ENCODE results near the gene NIPSNAP2. TPM values are rescaled to one million over a fixed set of nuclear protein-coding genes. Genes with fewer than 3 reads are reported as not detected.

The NIPSNAP2 gene
- polyA plus RNA-seq, 2 donors, result 15.6 to 21.6 TPM

DNA sequence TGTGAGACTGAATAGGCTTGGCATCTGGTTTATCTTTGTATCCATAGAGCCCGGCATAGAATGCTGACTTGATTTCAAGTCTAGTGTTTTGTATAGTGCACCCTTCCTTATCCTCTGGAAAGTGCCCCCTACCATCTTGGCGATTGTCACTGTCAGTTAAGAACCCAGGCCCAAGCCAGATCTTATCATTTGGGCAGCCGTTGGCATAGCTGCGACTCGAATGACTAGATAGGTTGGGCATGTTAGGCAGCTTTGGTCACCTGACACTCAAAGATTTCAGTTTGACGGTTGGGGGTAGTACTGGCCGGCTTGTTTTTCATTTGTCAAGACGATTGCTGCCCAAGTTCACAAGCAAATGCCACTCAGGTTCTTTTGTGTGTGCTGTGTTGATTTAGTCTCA, 6.6 kb downstream of the NIPSNAP2 start:
- Histone ChIP-seq H3K36me3 (ENCODE audit: control insufficient read depth in 2 of 2, insufficient read depth in 2 of 2, low read length in 1 of 2) (peaks cover 0 to 3% of the 10 kb centered on the region in 2 donors), H3K27me3 (ENCODE audit: control insufficient read depth in 1 of 2, insufficient read depth in 2 of 2, low read length in 2 of 2) (no peaks in the 10 kb centered on the region), H3K4me3 (ENCODE audit: low read depth in 1 of 2, low read length in 2 of 2) (no peak overlapping the region), H3K27ac (ENCODE audit: low read depth in 2 of 2, low read length in 1 of 2) (no peak overlapping the region), H3K9me3 (ENCODE audit: control insufficient read depth in 2 of 2, insufficient read depth in 1 of 2, low read depth in 1 of 2, low read length in 1 of 2) (no peaks in the 10 kb centered on the region), H3K4me1 (ENCODE audit: control insufficient read depth in 2 of 2, insufficient read depth in 2 of 2, low read length in 1 of 2) (no peaks in the 10 kb centered on the region)
- 61 to 69% methylated on average over 8 of the region's 8 CpGs for whole genome bisulfite sequencing, 2 donors

DNA sequence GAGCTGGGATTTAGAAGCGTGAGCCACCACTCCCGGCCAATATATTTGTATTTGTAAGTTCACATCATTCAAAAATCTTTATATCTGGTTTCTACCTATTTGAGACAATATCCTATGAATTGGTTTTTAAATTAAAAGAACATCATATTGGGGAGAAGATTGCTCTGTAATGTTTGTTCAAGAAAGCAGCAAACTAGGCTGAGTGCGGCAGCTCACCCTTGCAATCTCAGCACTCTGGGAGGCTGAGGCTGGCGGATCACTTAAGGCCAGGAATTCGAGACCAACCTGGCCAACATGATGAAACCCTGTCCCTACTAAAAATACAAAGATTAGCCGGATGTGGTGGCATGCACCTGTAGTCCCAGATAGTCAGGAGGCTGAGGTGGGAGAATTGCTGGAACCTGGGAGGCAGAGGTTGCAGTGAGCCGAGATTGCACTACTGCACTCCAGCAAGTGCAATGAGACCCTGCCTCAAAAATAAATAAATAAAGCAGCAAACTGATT, 9.4 kb downstream of the NIPSNAP2 start:
- no peaks in the 10 kb centered on the region for H3K4me1 ChIP-seq (ENCODE audit: control insufficient read depth in 2 of 2, insufficient read depth in 2 of 2, low read length in 1 of 2)
- H3K27me3 ChIP-seq (ENCODE audit: control insufficient read depth in 1 of 2, insufficient read depth in 2 of 2, low read length in 2 of 2), result no peaks in the 10 kb centered on the region
- no peak overlapping the region for H3K27ac ChIP-seq (ENCODE audit: low read depth in 2 of 2, low read length in 1 of 2)
- no peak overlapping the region for H3K4me3 ChIP-seq (ENCODE audit: low read depth in 1 of 2, low read length in 2 of 2)
- H3K36me3 ChIP-seq (ENCODE audit: control insufficient read depth in 2 of 2, insufficient read depth in 2 of 2, low read length in 1 of 2), result peaks cover 0 to 3% of the 10 kb centered on the region in 2 donors
- WGBS, 2 donors, result 96 to 98% methylated on average over 7 of the region's 7 CpGs
- H3K9me3 ChIP-seq (ENCODE audit: control insufficient read depth in 2 of 2, insufficient read depth in 1 of 2, low read depth in 1 of 2, low read length in 1 of 2), result no peaks in the 10 kb centered on the region

DNA sequence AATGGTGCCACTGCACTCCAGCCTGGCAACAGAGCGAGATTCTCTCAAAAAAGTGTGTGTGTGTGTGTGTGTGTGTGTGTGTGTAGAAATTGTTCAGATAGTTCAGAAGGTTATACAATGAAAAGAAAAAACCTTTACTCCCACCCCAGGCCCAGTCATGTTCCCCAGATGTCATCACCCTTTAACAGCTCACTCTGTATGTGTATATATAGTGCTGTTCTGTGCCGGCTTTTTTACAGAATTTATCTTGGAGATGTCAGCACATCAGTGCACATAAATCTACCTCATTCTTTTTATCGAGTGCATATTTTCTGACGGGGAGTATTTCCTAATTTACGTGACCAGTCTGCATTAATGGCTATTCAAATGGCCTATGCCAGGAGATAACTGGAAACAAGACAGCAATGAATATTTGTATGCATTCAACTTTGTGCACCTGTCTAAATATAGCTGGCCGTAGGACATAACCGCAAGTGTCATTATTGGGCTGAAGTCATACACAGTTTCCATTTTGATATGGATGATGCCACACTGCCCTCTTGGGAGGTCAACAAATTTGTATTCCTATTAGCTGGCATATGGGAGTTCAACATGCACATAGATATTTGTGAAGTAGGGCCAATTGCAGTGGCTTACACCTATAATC, 11.7 kb downstream of the NIPSNAP2 start:
- H3K36me3 ChIP-seq (ENCODE audit: control insufficient read depth in 2 of 2, insufficient read depth in 2 of 2, low read length in 1 of 2), result peaks cover 8 to 14% of the 10 kb centered on the region in 2 donors
- 77 to 80% methylated on average over 7 of the region's 7 CpGs for WGBS, 2 donors
- H3K27ac ChIP-seq (ENCODE audit: low read depth in 2 of 2, low read length in 1 of 2), result no peak overlapping the region
- no peaks in the 10 kb centered on the region for H3K27me3 ChIP-seq (ENCODE audit: control insufficient read depth in 1 of 2, insufficient read depth in 2 of 2, low read length in 2 of 2)
- no peaks in the 10 kb centered on the region for H3K4me1 ChIP-seq (ENCODE audit: control insufficient read depth in 2 of 2, insufficient read depth in 2 of 2, low read length in 1 of 2)
- H3K9me3 ChIP-seq (ENCODE audit: control insufficient read depth in 2 of 2, insufficient read depth in 1 of 2, low read depth in 1 of 2, low read length in 1 of 2), result no peaks in the 10 kb centered on the region
- H3K4me3 ChIP-seq (ENCODE audit: low read depth in 1 of 2, low read length in 2 of 2), result no peak overlapping the region

DNA sequence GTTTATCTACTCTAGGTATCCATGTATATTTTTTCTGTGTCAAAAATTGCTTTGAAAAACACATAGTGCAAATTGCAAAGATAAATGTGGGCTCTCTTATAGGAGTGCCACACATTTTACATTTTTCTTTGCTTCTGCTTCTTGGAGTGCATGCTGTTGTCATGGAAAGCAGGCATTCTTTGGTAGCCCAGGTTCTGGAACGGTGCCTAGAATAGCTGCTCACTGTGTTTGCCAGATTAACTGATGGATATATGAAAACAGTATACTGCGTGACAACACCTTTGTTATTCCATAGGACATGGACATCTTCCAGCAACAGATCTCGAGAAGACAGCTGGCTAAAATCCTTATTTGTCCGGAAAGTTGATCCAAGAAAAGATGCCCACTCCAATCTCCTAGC, 13.4 kb downstream of the NIPSNAP2 start:
- Histone ChIP-seq H3K36me3 (ENCODE audit: control insufficient read depth in 2 of 2, insufficient read depth in 2 of 2, low read length in 1 of 2) (peaks cover 10 to 14% of the 10 kb centered on the region in 2 donors), H3K27ac (ENCODE audit: low read depth in 2 of 2, low read length in 1 of 2) (no peak overlapping the region), H3K27me3 (ENCODE audit: control insufficient read depth in 1 of 2, insufficient read depth in 2 of 2, low read length in 2 of 2) (no peaks in the 10 kb centered on the region), H3K4me1 (ENCODE audit: control insufficient read depth in 2 of 2, insufficient read depth in 2 of 2, low read length in 1 of 2) (no peaks in the 10 kb centered on the region), H3K9me3 (ENCODE audit: control insufficient read depth in 2 of 2, insufficient read depth in 1 of 2, low read depth in 1 of 2, low read length in 1 of 2) (no peaks in the 10 kb centered on the region), H3K4me3 (ENCODE audit: low read depth in 1 of 2, low read length in 2 of 2) (no peak overlapping the region)
- 40 to 48% methylated on average over 4 of the region's 4 CpGs for WGBS, 2 donors

DNA sequence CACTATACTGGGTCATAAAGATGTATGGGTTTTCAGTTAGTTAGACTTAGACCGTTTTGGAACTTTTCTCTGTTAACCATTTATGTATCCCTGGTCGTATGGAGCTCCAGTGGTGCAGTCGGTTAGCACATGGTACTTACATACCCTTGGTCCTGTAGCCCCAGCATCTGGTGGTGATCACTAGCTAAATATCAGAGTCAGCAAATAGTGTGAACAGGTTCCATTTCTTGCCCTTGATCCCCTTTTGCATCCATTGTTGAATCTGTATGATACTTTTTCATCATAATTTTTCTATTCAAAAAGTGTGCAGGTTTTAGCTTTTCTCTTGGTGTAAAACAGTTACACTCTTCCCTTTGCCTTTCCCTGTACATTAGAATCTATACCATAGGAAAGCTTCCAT, 15.9 kb downstream of the NIPSNAP2 start:
- H3K4me3 ChIP-seq (ENCODE audit: low read depth in 1 of 2, low read length in 2 of 2), result no peak overlapping the region
- 89 to 93% methylated on average over 3 of the region's 3 CpGs for WGBS, 2 donors
- no peaks in the 10 kb centered on the region for H3K9me3 ChIP-seq (ENCODE audit: control insufficient read depth in 2 of 2, insufficient read depth in 1 of 2, low read depth in 1 of 2, low read length in 1 of 2)
- peaks cover 11 to 14% of the 10 kb centered on the region in 2 donors for H3K36me3 ChIP-seq (ENCODE audit: control insufficient read depth in 2 of 2, insufficient read depth in 2 of 2, low read length in 1 of 2)
- no peaks in the 10 kb centered on the region for H3K4me1 ChIP-seq (ENCODE audit: control insufficient read depth in 2 of 2, insufficient read depth in 2 of 2, low read length in 1 of 2)
- H3K27ac ChIP-seq (ENCODE audit: low read depth in 2 of 2, low read length in 1 of 2), result no peak overlapping the region
- no peaks in the 10 kb centered on the region for H3K27me3 ChIP-seq (ENCODE audit: control insufficient read depth in 1 of 2, insufficient read depth in 2 of 2, low read length in 2 of 2)

DNA sequence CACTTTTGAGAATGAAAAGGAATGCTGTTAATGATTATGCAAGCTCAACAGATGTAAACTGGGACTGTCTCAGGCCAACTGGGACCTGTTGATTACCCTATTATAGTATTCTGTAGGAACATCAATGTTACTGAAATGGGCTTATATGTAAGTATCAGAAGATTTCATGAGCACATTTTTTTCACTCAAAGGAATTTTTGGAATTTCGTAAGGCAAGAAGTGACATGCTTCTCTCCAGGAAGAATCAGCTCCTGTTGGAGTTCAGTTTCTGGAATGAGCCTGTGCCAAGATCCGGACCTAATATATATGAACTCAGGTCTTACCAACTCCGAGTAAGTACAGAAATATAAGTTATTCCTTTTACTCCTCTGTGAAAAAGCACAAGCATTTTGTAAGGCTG, 19.2 kb downstream of the NIPSNAP2 start:
- H3K36me3 ChIP-seq (ENCODE audit: control insufficient read depth in 2 of 2, insufficient read depth in 2 of 2, low read length in 1 of 2), result peaks cover 13 to 17% of the 10 kb centered on the region in 2 donors
- H3K27me3 ChIP-seq (ENCODE audit: control insufficient read depth in 1 of 2, insufficient read depth in 2 of 2, low read length in 2 of 2), result no peaks in the 10 kb centered on the region
- H3K9me3 ChIP-seq (ENCODE audit: control insufficient read depth in 2 of 2, insufficient read depth in 1 of 2, low read depth in 1 of 2, low read length in 1 of 2), result no peaks in the 10 kb centered on the region
- H3K4me1 ChIP-seq (ENCODE audit: control insufficient read depth in 2 of 2, insufficient read depth in 2 of 2, low read length in 1 of 2), result no peaks in the 10 kb centered on the region
- H3K27ac ChIP-seq (ENCODE audit: low read depth in 2 of 2, low read length in 1 of 2), result no peak overlapping the region
- 64 to 69% methylated on average over 3 of the region's 3 CpGs for whole genome bisulfite sequencing, 2 donors
- H3K4me3 ChIP-seq (ENCODE audit: low read depth in 1 of 2, low read length in 2 of 2), result no peak overlapping the region

DNA sequence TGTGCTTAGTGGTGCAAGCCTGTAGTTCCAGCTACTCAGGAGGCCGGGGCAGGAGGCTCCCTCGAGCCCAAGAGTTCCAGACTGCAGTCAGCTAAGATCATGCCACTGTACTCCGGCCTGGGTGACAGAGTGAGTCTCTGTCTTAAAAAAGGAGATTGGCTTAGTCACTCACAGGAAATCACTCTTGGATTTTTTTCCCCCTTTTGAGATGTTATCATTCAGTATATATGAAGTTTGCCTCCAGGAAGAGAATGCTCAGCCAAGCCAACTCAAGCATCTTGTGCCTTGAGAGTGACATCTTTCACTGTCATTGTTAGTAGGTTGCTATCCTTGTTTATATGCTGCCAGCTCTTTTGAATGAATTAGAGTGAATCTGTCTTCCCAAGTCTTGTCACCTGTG, 28.0 kb downstream of the NIPSNAP2 start:
- Histone ChIP-seq H3K9me3 (ENCODE audit: control insufficient read depth in 2 of 2, insufficient read depth in 1 of 2, low read depth in 1 of 2, low read length in 1 of 2) (no peaks in the 10 kb centered on the region), H3K27me3 (ENCODE audit: control insufficient read depth in 1 of 2, insufficient read depth in 2 of 2, low read length in 2 of 2) (no peaks in the 10 kb centered on the region), H3K36me3 (ENCODE audit: control insufficient read depth in 2 of 2, insufficient read depth in 2 of 2, low read length in 1 of 2) (peaks cover 4 to 22% of the 10 kb centered on the region in 2 donors), H3K27ac (ENCODE audit: low read depth in 2 of 2, low read length in 1 of 2) (no peak overlapping the region), H3K4me3 (ENCODE audit: low read depth in 1 of 2, low read length in 2 of 2) (no peak overlapping the region), H3K4me1 (ENCODE audit: control insufficient read depth in 2 of 2, insufficient read depth in 2 of 2, low read length in 1 of 2) (no peaks in the 10 kb centered on the region)
- 96 to 97% methylated on average over 3 of the region's 3 CpGs for WGBS, 2 donors

DNA sequence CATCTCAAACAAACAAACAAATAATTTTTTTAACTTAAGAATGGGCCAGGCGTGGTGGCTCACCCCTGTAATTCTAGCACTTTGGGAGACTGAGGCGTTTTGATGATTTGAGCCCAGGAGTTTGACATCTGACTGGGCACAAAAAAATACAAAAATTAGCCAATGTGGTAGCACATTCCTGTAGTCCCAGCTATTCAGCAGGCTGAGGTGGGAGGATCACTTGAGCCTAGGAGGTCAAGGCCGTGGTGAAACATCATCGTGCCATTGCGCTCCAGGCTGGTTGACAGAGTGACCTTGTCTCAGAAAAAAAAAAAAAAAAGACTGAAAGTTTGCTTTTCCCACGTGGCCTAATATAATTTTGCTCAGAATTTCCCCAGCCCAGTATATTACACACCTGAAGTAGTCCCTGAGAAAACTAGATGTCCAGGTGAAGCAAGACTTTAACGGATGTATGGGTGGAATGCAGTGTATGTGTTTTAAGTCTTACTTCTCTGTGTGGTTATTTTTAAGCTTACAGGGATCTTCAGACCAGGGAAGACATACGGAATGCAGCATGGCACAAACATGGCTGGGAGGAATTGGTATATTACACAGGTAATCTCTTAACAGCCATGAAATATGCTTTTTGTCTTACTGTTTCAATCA, 32.6 kb downstream of the NIPSNAP2 start:
- H3K4me1 ChIP-seq (ENCODE audit: control insufficient read depth in 2 of 2, insufficient read depth in 2 of 2, low read length in 1 of 2), result no peaks in the 10 kb centered on the region
- WGBS, 2 donors, result 87 to 89% methylated on average over 8 of the region's 8 CpGs
- H3K4me3 ChIP-seq (ENCODE audit: low read depth in 1 of 2, low read length in 2 of 2), result no peak overlapping the region
- no peaks in the 10 kb centered on the region for H3K27me3 ChIP-seq (ENCODE audit: control insufficient read depth in 1 of 2, insufficient read depth in 2 of 2, low read length in 2 of 2)
- H3K9me3 ChIP-seq (ENCODE audit: control insufficient read depth in 2 of 2, insufficient read depth in 1 of 2, low read depth in 1 of 2, low read length in 1 of 2), result no peaks in the 10 kb centered on the region
- peaks cover 0 to 22% of the 10 kb centered on the region in 2 donors for H3K36me3 ChIP-seq (ENCODE audit: control insufficient read depth in 2 of 2, insufficient read depth in 2 of 2, low read length in 1 of 2)
- no peak overlapping the region for H3K27ac ChIP-seq (ENCODE audit: low read depth in 2 of 2, low read length in 1 of 2)

DNA sequence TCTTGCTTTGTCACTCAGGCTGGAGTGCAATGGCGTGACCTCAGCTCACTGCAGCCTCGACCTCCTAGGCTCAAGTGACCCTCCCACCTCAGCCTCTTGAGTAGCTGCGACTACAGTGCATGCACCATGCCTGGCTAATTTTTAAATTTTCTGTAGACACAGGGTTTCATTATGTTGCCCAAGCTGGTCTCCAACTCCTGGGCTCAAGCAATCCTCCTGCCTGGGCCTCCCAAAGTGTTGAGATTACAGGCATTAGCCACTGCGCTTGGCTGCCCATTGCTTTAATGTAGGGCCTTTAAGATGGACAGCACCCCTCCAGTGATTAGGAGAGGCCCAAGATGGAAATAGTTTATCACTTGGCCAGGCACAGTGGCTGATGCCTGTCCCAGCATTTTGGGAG, 39.4 kb downstream of the NIPSNAP2 start:
- H3K36me3 ChIP-seq (ENCODE audit: control insufficient read depth in 2 of 2, insufficient read depth in 2 of 2, low read length in 1 of 2), result no peaks in the 10 kb centered on the region
- H3K27ac ChIP-seq (ENCODE audit: low read depth in 2 of 2, low read length in 1 of 2), result no peak overlapping the region
- H3K9me3 ChIP-seq (ENCODE audit: control insufficient read depth in 2 of 2, insufficient read depth in 1 of 2, low read depth in 1 of 2, low read length in 1 of 2), result no peaks in the 10 kb centered on the region
- no peak overlapping the region for H3K4me3 ChIP-seq (ENCODE audit: low read depth in 1 of 2, low read length in 2 of 2)
- no peaks in the 10 kb centered on the region for H3K4me1 ChIP-seq (ENCODE audit: control insufficient read depth in 2 of 2, insufficient read depth in 2 of 2, low read length in 1 of 2)
- WGBS, 2 donors, result 92 to 96% methylated on average over 4 of the region's 4 CpGs
- no peaks in the 10 kb centered on the region for H3K27me3 ChIP-seq (ENCODE audit: control insufficient read depth in 1 of 2, insufficient read depth in 2 of 2, low read length in 2 of 2)

DNA sequence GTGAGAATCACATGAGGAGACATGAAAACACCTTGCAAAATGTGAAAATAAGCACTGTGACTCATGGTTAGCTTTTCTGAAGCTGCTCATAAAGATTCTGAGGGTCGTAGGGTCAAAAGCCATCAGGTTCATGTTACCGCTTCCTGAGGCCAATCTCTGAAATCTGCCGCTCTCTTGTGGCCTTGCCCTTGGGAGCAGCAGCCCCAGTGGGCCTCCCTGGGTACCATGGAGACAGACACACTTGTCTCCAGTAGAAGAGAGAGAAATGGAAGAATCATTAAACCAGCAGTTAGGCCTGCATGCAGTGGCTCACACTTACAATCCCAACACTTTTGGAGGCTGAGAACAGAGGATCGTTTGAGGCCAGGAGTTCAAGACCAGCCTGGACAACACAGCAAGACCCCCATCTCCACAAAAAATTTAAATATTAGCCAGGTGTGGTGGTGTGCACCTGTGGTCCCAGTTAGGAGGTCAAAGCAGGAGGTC, 42.8 kb downstream of the NIPSNAP2 start:
- 81 to 86% methylated on average over 4 of the region's 4 CpGs for WGBS, 2 donors
- no peak overlapping the region for H3K27ac ChIP-seq (ENCODE audit: low read depth in 2 of 2, low read length in 1 of 2)
- H3K4me3 ChIP-seq (ENCODE audit: low read depth in 1 of 2, low read length in 2 of 2), result no peak overlapping the region
- H3K4me1 ChIP-seq (ENCODE audit: control insufficient read depth in 2 of 2, insufficient read depth in 2 of 2, low read length in 1 of 2), result no peaks in the 10 kb centered on the region
- H3K27me3 ChIP-seq (ENCODE audit: control insufficient read depth in 1 of 2, insufficient read depth in 2 of 2, low read length in 2 of 2), result no peaks in the 10 kb centered on the region
- H3K36me3 ChIP-seq (ENCODE audit: control insufficient read depth in 2 of 2, insufficient read depth in 2 of 2, low read length in 1 of 2), result no peaks in the 10 kb centered on the region
- no peaks in the 10 kb centered on the region for H3K9me3 ChIP-seq (ENCODE audit: control insufficient read depth in 2 of 2, insufficient read depth in 1 of 2, low read depth in 1 of 2, low read length in 1 of 2)
